Tibial artery (tissue), 4 donors: ENCODE results near the gene C1orf74.

Experiments used
- DNase-seq, 2 donors: peaks; one replicate each; pipeline ENCODE4 v3.0.0-alpha.2; 2019
- H3K27ac ChIP-seq, 2 donors: fragments of 200-600 bp; sonication (generic) in 1 of 2; 1 replicate in 1 of 2; 2 replicates in 1 of 2; pipeline ENCODE4 v1.5.1; 2018 to 2019; ENCODE audit warnings: mild to moderate bottlenecking in 1 of 2
- H3K27me3 ChIP-seq, 2 donors: fragments of 200-600 bp; sonication (generic) in 1 of 2; one replicate each; pipeline versions ENCODE4 v1.5.1 to v1.6.0; 2016 to 2019
- H3K36me3 ChIP-seq, 3 donors: fragments of 200-600 bp; sonication (generic) in 2 of 3; one replicate each; pipeline ENCODE4 v1.5.1; 2016 to 2019; ENCODE audit warnings: mild to moderate bottlenecking in 2 of 3
- H3K4me1 ChIP-seq, 4 donors: fragments of 200-600 bp; sonication (generic) in 2 of 4; 1 replicate in 3 of 4; 2 replicates in 1 of 4; pipeline ENCODE4 v1.5.1; 2016 to 2019
- H3K4me3 ChIP-seq, 2 donors: fragments of 200-600 bp; sonication (generic) in 1 of 2; 1 replicate in 1 of 2; 2 replicates in 1 of 2; pipeline ENCODE4 v1.5.1; 2018 to 2019; ENCODE audit warnings: mild to moderate bottlenecking in 2 of 2
- H3K9me3 ChIP-seq, 3 donors: fragments of 200-600 bp; sonication (generic) in 1 of 3; one replicate each; pipeline ENCODE4 v1.5.1; 2016 to 2019
- CTCF ChIP-seq, 2 experiments: fragments of 200-600 bp in 1 of 2; fragments of 450-650 bp in 1 of 2; IDR thresholded peaks; one replicate each; pipeline ENCODE4 v1.5.1; 2017 to 2019; ENCODE audit warnings: antibody characterized with exemption in 2 of 2, mild to moderate bottlenecking in 1 of 2, moderate library complexity in 1 of 2
- intact Hi-C: fragments of 100-400 bp; cut with DNase I; formaldehyde crosslinking; loops from one replicate; pipeline ENCODE4 v1.15.0; 2023; ENCODE audit warnings: low total_unique reads

C1orf74 gene

GRCh38 chr1:209768354-209768774 lies 16.0 kb downstream of the C1orf74 start:
- no peak for DNase-seq
- no peaks in the 10 kb centered on the region for H3K27me3 ChIP-seq
- intact Hi-C loops = no loop called here
- H3K4me1 ChIP-seq = peaks cover 0 to 25% (median 23%) of the 10 kb centered on the region in 4 donors
- no peaks in the 10 kb centered on the region for H3K9me3 ChIP-seq
- H3K27ac ChIP-seq = peak overlapping the region in 1 of 2 donors; percentile 81
- no peak for TF ChIP-seq CTCF (IDR thresholded peaks at IDR 0.05)
- no peaks in the 10 kb centered on the region for H3K36me3 ChIP-seq
- H3K4me3 ChIP-seq = no peak overlapping the region

DNA sequence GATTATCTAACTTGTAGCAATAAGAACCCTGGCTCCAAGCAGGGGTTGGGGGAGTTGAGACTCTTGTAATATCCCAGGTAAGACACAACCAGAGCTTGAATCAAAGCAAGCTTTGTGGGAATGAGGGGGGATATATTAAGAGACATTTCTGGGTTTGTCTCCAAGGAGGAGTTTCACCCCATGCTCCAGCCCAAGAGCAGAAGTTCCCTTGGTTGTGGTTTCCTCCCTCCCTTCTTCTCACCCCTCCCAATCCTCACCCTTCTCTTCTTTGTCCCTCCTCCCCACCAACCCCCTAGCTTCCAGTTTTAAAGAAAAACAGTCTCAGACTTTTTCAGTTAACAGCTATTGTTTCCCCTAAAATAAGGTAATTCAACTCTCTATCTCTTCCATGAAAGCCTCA lies 16.7 kb downstream of the C1orf74 start:
- Histone ChIP-seq H3K9me3 (no peaks in the 10 kb centered on the region), H3K27ac (no peak overlapping the region), H3K4me1 (peaks cover 0 to 25% (median 23%) of the 10 kb centered on the region in 4 donors), H3K4me3 (no peak overlapping the region), H3K36me3 (no peaks in the 10 kb centered on the region), H3K27me3 (no peaks in the 10 kb centered on the region)
- no peak for DNase-seq
- TF ChIP-seq CTCF (IDR thresholded peaks at IDR 0.05) = no peak
- intact Hi-C loops = no loop called here

- intact Hi-C loops = no loop called here
- Histone ChIP-seq H3K27ac (no peak overlapping the region), H3K4me1 (peaks cover 0 to 25% (median 23%) of the 10 kb centered on the region in 4 donors), H3K36me3 (no peaks in the 10 kb centered on the region), H3K4me3 (no peak overlapping the region), H3K27me3 (no peaks in the 10 kb centered on the region), H3K9me3 (no peaks in the 10 kb centered on the region)
- DNase-seq = no peak
- no peak for TF ChIP-seq CTCF (IDR thresholded peaks at IDR 0.05)
Measured at GRCh38 chr1:209767096-209767495, 17.3 kb downstream of the C1orf74 start.

- Histone ChIP-seq H3K36me3 (no peaks in the 10 kb centered on the region), H3K9me3 (no peaks in the 10 kb centered on the region), H3K27ac (no peak overlapping the region), H3K27me3 (no peaks in the 10 kb centered on the region), H3K4me3 (no peak overlapping the region), H3K4me1 (peaks cover 0 to 25% (median 23%) of the 10 kb centered on the region in 4 donors)
- no peak for TF ChIP-seq CTCF (IDR thresholded peaks at IDR 0.05)
- no peak for DNase-seq
- intact Hi-C loops = no loop called here
Measured at GRCh38 chr1:209766051-209766450, 18.3 kb downstream of the C1orf74 start.

GRCh38 chr1:209761011-209761635 lies 23.2 kb downstream of the C1orf74 start:
- H3K4me3 ChIP-seq = no peak overlapping the region
- H3K36me3 ChIP-seq = no peaks in the 10 kb centered on the region
- H3K27me3 ChIP-seq = no peaks in the 10 kb centered on the region
- TF ChIP-seq CTCF (IDR thresholded peaks at IDR 0.05) = no peak
- no peak overlapping the region for H3K27ac ChIP-seq
- intact Hi-C loops = no loop called here
- DNase-seq = no peak
- H3K9me3 ChIP-seq = no peaks in the 10 kb centered on the region
- no peaks in the 10 kb centered on the region for H3K4me1 ChIP-seq
